H1 (cell line): ENCODE measurements around the gene TEAD1. TPM values are rescaled to one million over a fixed set of nuclear protein-coding genes. Genes with fewer than 3 reads are reported as not detected.

Experiments used
- CTCF ChIA-PET: fragments of 300-600 bp; sonication (Branson Sonifier 250); formaldehyde crosslinking; loops from one replicate; lab custom pipeline; 2021; ENCODE audit not compliant: partially characterized antibody; lab: Charles Lee
- POLR2A ChIA-PET: fragments of 300-600 bp; sonication (Branson Sonifier 250); formaldehyde crosslinking; loops from one replicate; lab custom pipeline; 2021; ENCODE audit warnings: inconsistent platforms; ENCODE audit not compliant: partially characterized antibody; lab: Charles Lee
- DNase-seq, 2 experiments: peaks; one replicate each; pipeline versions ENCODE4 v3.0.0 to v3.0.0-alpha.2; 2010 to 2022; ENCODE audit warnings: low spot score in 2 of 2, low read depth in 1 of 2, mixed read lengths in 1 of 2
- FAIRE-seq: peaks from 2 replicates; lab custom pipeline; 2011; peaks lifted over from hg19 to GRCh38; lab: Jason Lieb, UNC
- H2AFZ ChIP-seq: 2 replicates; pipeline ENCODE4 v1.8.1; 2012; ENCODE audit warnings: low read length, inconsistent platforms
- H2AK5ac ChIP-seq: 2 replicates; pipeline ENCODE4 v1.6.1; 2013; ENCODE audit warnings: low read depth, low read length
- H2BK120ac ChIP-seq: replicated peaks from 2 replicates; pipeline ENCODE3; 2013; ENCODE audit warnings: low read depth, low read length, inconsistent platforms
- H2BK12ac ChIP-seq: 2 replicates; pipeline ENCODE4 v1.6.1; 2013; ENCODE audit warnings: low read depth, low read length
- H2BK15ac ChIP-seq: 2 replicates; pipeline ENCODE4 v1.6.1; 2013; ENCODE audit warnings: low read length
- H2BK20ac ChIP-seq: 2 replicates; pipeline ENCODE4 v1.6.1; 2013; ENCODE audit warnings: low read length
- H2BK5ac ChIP-seq: 2 replicates; pipeline ENCODE4 v1.6.1; 2013; ENCODE audit warnings: low read depth, low read length
- H3K14ac ChIP-seq: 2 replicates; pipeline ENCODE4 v1.6.1; 2013; ENCODE audit warnings: inconsistent platforms; ENCODE audit not compliant: insufficient read length
- H3K18ac ChIP-seq: 2 replicates; pipeline ENCODE4 v1.6.1; 2013; ENCODE audit warnings: low read length; ENCODE audit errors: extremely low read depth
- H3K23ac ChIP-seq: 2 replicates; pipeline ENCODE4 v1.6.1; 2013; ENCODE audit warnings: inconsistent platforms; ENCODE audit not compliant: insufficient read length
- H3K23me2 ChIP-seq: 2 replicates; pipeline ENCODE4 v1.6.1; 2013; ENCODE audit warnings: low read depth, low read length
- H3K27ac ChIP-seq: 2 replicates; pipeline ENCODE4 v1.6.1; 2011; ENCODE audit warnings: low read depth, low read length, inconsistent platforms
- H3K27me3 ChIP-seq, 4 experiments: replicated peaks in 1 of 4; 1 replicate in 1 of 4; 2 replicates in 3 of 4; pipeline versions ENCODE4 v1.6.1 to v1.8.1; 2011 to 2013; ENCODE audit warnings: low read length in 3 of 4, mild to moderate bottlenecking in 3 of 4, inconsistent platforms in 2 of 4, mixed read lengths in 2 of 4, moderate library complexity in 1 of 4; ENCODE audit not compliant: control insufficient read depth in 3 of 4, insufficient read depth in 3 of 4; ENCODE audit errors: extremely low read depth in 1 of 4
- H3K36me3 ChIP-seq, 4 experiments: 2 replicates each; pipeline versions ENCODE4 v1.6.1 to v1.8.1; 2011 to 2013; ENCODE audit warnings: mild to moderate bottlenecking in 4 of 4, low read length in 3 of 4, moderate library complexity in 2 of 4, control low read depth in 1 of 4, inconsistent platforms in 1 of 4; ENCODE audit not compliant: insufficient read depth in 4 of 4, control insufficient read depth in 2 of 4
- H3K4ac ChIP-seq: replicated peaks from 2 replicates; pipeline ENCODE3; 2013; ENCODE audit warnings: low read length, low read depth, mixed read lengths, inconsistent platforms; ENCODE audit not compliant: insufficient read length
- H3K4me1 ChIP-seq, 4 experiments: replicated peaks in 1 of 4; 1 replicate in 1 of 4; 2 replicates in 3 of 4; pipeline versions ENCODE4 v1.6.1 to v1.8.1; 2011 to 2013; ENCODE audit warnings: low read length in 3 of 4, inconsistent platforms in 2 of 4, mixed read lengths in 1 of 4; ENCODE audit not compliant: insufficient read depth in 4 of 4, control insufficient read depth in 3 of 4
- H3K4me2 ChIP-seq, 2 experiments: 2 replicates each; pipeline versions ENCODE4 v1.6.1 to v1.8.1; 2011 to 2013; ENCODE audit warnings: low read depth in 2 of 2, low read length in 2 of 2, control low read depth in 1 of 2, inconsistent platforms in 1 of 2, mild to moderate bottlenecking in 1 of 2; ENCODE audit not compliant: insufficient read depth in 1 of 2
- H3K4me3 ChIP-seq, 4 experiments: fragments of 200-600, 300-600 bp in 1 of 4; sonication (generic), shearing (Covaris generic), sonication (Bioruptor Twin) in 1 of 4; 2 replicates each; pipeline versions ENCODE4 v1.5.1 to v1.8.1; 2011 to 2016; ENCODE audit warnings: low read length in 4 of 4, low read depth in 3 of 4, control low read depth in 2 of 4, inconsistent platforms in 2 of 4, mild to moderate bottlenecking in 2 of 4, mixed read lengths in 1 of 4, moderate library complexity in 1 of 4; ENCODE audit not compliant: insufficient read depth in 2 of 4; ENCODE audit errors: extremely low read depth in 1 of 4
- H3K56ac ChIP-seq: replicated peaks from 2 replicates; pipeline ENCODE3; 2013; ENCODE audit warnings: low read depth, mild to moderate bottlenecking, mixed read lengths, low read length, inconsistent platforms; ENCODE audit not compliant: insufficient read length
- H3K79me1 ChIP-seq: 2 replicates; pipeline ENCODE4 v1.6.1; 2013; ENCODE audit warnings: low read depth, low read length, control low read depth
- H3K79me2 ChIP-seq, 2 experiments: 2 replicates each; pipeline versions ENCODE4 v1.6.1 to v1.8.1; 2012 to 2013; ENCODE audit warnings: low read length in 2 of 2, mild to moderate bottlenecking in 2 of 2, inconsistent platforms in 1 of 2; ENCODE audit not compliant: insufficient read depth in 2 of 2, control insufficient read depth in 1 of 2
- H3K9ac ChIP-seq, 4 experiments: replicated peaks in 1 of 4; 1 replicate in 1 of 4; 2 replicates in 3 of 4; pipeline versions ENCODE4 v1.6.1 to v1.8.1; 2011 to 2013; ENCODE audit warnings: low read depth in 3 of 4, low read length in 3 of 4, control low read depth in 2 of 4, mild to moderate bottlenecking in 2 of 4, moderate library complexity in 2 of 4, inconsistent platforms in 1 of 4; ENCODE audit errors: extremely low read depth in 1 of 4
- H3K9me3 ChIP-seq, 2 experiments: 2 replicates each; pipeline versions ENCODE4 v1.6.1 to v1.8.1; 2012 to 2013; ENCODE audit warnings: mild to moderate bottlenecking in 2 of 2, moderate library complexity in 2 of 2, control low read depth in 1 of 2, inconsistent platforms in 1 of 2, low read depth in 1 of 2, low read length in 1 of 2, mixed read lengths in 1 of 2; ENCODE audit not compliant: insufficient read depth in 2 of 2
- H4K20me1 ChIP-seq, 2 experiments: replicated peaks in 1 of 2; 2 replicates each; pipeline versions ENCODE3 to v1.8.1; 2011 to 2013; ENCODE audit warnings: inconsistent platforms in 2 of 2, low read length in 2 of 2, mild to moderate bottlenecking in 1 of 2; ENCODE audit not compliant: insufficient read depth in 2 of 2, control insufficient read depth in 1 of 2
- H4K5ac ChIP-seq: 2 replicates; pipeline ENCODE4 v1.6.1; 2013; ENCODE audit warnings: low read length, low read depth, mixed read lengths, inconsistent platforms; ENCODE audit not compliant: insufficient read length
- H4K8ac ChIP-seq: 2 replicates; pipeline ENCODE4 v1.8.0; 2013; ENCODE audit warnings: mild to moderate bottlenecking, moderate library complexity, low read length, inconsistent platforms; ENCODE audit not compliant: insufficient read depth; ENCODE audit errors: extremely low read depth
- H4K91ac ChIP-seq: replicated peaks from 2 replicates; pipeline ENCODE3; 2013; ENCODE audit warnings: low read length, mixed read lengths, inconsistent platforms; ENCODE audit not compliant: insufficient read length
- BACH1 ChIP-seq: IDR thresholded peaks from 2 replicates; pipeline ENCODE4 v1.6.1; 2012; ENCODE audit warnings: low read length, improper control_type of control experiment
- CTCF ChIP-seq, 3 experiments: IDR thresholded peaks; 1 replicate in 2 of 3; 2 replicates in 1 of 3; pipeline versions ENCODE4 v1.5.1 to v1.6.1; 2011; ENCODE audit warnings: low read length in 3 of 3, mild to moderate bottlenecking in 3 of 3, inconsistent platforms in 2 of 3, low read depth in 1 of 3, moderate library complexity in 1 of 3; ENCODE audit not compliant: insufficient read depth in 1 of 3; ENCODE audit errors: control extremely low read depth in 1 of 3
- NANOG ChIP-seq: IDR thresholded peaks from 2 replicates; pipeline ENCODE4 v1.6.1; 2011; ENCODE audit warnings: low read length, low read depth, mild to moderate bottlenecking, inconsistent platforms; ENCODE audit not compliant: insufficient read depth, poor library complexity, severe bottlenecking
- WGBS, 2 experiments: shearing (Covaris generic) in 1 of 2; methylation state at CpG; one replicate each; pipeline versions ENCODE4 v1.1.6 to v1.1.7; 2013 to 2015; ENCODE audit warnings: low lambda C conversion rate in 2 of 2, mixed read lengths in 2 of 2, inconsistent platforms in 1 of 2, low coverage in 1 of 2, missing lambda C conversion rate in 1 of 2; ENCODE audit not compliant: insufficient replicate concordance in 2 of 2, insufficient coverage in 1 of 2, insufficient read length in 1 of 2; ENCODE audit errors: extremely low coverage in 1 of 2, missing lambda C conversion rate in 1 of 2; 5-methylcytosine and 5-hydroxymethylcytosine counted together
- polyA plus RNA-seq, 7 experiments: library from polyadenylated mRNA; depleted of rRNA in 3 of 7; stranded (reverse) in 5 of 7; unstranded in 2 of 7; fragments of >200 nt in 5 of 7; fragments of 200-250 nt in 2 of 7; gene quantifications; 1 replicate in 5 of 7; 2 replicates in 1 of 7; 4 replicates in 1 of 7; pipeline versions ENCODE4 v1.2.1 to v1.2.3, GENCODE V29; 2011 to 2013; ENCODE audit warnings: missing spikeins in 2 of 7, mixed read lengths in 2 of 7
- total RNA-seq: library from RNA; stranded (reverse); fragmentation: NEBNext Ultra II Directional; extraction: Animal tissue kit (Norgen Biotek cat#: 25700); gene quantifications from 2 replicates; pipeline ENCODE4 v1.2.1, GENCODE V29; 2021
- TF ChIP-seq, protein P1 (sequence below): IDR thresholded peaks from 2 replicates; pipeline ENCODE4 v1.6.1; 2011; ENCODE audit warnings: low read length, improper control_type of control experiment

TEAD1 gene
- total and polyA plus RNA-seq, 2 of the 8 experiments (the other 6 are each of a cell fraction or from before 2014, with no cell fraction given), result 15.6 to 67.4 TPM

DNA sequence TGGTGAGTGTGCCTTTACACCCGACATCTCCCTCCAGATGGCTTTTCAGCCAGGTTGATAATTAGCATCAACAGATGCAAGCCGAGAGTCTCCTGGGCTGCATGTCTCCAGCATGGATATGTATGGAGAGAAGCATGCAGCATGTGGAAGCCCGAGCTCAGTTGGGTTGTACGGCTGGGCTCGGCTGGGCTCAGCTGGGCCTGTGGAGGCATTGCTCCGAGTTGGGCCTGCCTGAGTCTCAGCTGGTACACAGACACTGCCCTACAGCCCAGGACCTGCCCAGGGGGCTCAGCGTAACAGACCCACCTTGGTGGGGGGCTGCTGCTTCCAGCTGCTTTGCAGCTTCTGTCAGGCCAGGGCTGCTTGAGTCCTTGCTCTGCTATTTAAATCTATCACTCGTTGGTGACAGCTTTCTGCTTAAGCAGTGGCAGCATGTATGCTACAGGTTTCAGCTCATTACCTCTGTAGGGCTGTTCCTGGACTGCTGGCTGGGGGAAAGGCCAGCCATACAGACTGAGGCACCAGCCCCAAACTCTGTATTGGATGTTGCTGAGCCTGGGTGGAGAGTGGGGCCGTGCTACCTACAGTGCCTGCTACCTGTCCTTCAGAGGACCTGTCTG, 115.5 kb downstream of the TEAD1 start:
- Histone ChIP-seq H2AK5ac (no peak overlapping the region), H3K4ac (no peak overlapping the region), H4K20me1 (peaks cover 2 to 9% of the 10 kb centered on the region in 2 experiments), H3K4me2 (no peak overlapping the region), H2BK20ac (no peak overlapping the region), H3K4me3 (no peak overlapping the region), H3K23ac (no peak overlapping the region), H3K27me3 (no peaks in the 10 kb centered on the region), H2BK12ac (no peak overlapping the region), H3K36me3 (no peaks in the 10 kb centered on the region), H3K4me1 (peaks cover 4 to 19% (median 10%) of the 10 kb centered on the region in 4 experiments), H3K56ac (no peak overlapping the region), H2BK120ac (no peak overlapping the region), H2BK5ac (0 out of 2 replicates have a peak overlapping the region, but pooled peaks have one; percentile 2), H3K18ac (no peak overlapping the region), H3K9me3 (no peaks in the 10 kb centered on the region), H4K8ac (peak overlapping the region; percentile 1; the same call in 1 of the 2 replicates), H3K27ac (no peak overlapping the region), H3K79me1 (peaks cover 10% of the 10 kb centered on the region), H3K14ac (no peak overlapping the region), H4K5ac (no peak overlapping the region), H4K91ac (peak overlapping the region; percentile 20), H2BK15ac (no peak overlapping the region; the same call in 1 of the 2 replicates), H2AFZ (no peak overlapping the region), H3K79me2 (peaks cover 0 to 68% of the 10 kb centered on the region in 2 experiments; a peak in 2 of 4 replicates), H3K9ac (no peak overlapping the region), H3K23me2 (no peaks in the 10 kb centered on the region)
- no peak for DNase-seq
- ChIA-PET CTCF (interaction anchor here (0.6 to 1.0 kb wide), 4 partner anchors 25 to 102 kb away, joined by 3 read pairs; no protein-coding TSS in a partner anchor), POLR2A (interaction anchor here (0.5 to 2.7 kb wide), 2 partner anchors 11 to 74 kb away, joined by 3 to 10 read pairs; no protein-coding TSS in a partner anchor)
- no peak for FAIRE-seq
- WGBS, 2 experiments, result 82% methylated on average over 9 of the region's 9 CpGs; no CpG with 5 or more reads in 1 of the 2 experiments
- TF ChIP-seq, protein P1, sequence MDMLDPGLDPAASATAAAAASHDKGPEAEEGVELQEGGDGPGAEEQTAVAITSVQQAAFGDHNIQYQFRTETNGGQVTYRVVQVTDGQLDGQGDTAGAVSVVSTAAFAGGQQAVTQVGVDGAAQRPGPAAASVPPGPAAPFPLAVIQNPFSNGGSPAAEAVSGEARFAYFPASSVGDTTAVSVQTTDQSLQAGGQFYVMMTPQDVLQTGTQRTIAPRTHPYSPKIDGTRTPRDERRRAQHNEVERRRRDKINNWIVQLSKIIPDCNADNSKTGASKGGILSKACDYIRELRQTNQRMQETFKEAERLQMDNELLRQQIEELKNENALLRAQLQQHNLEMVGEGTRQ, result no peak
- TF ChIP-seq NANOG, result no peak
- TF ChIP-seq BACH1, result no peak
- no peak for TF ChIP-seq CTCF (IDR thresholded peaks at IDR 0.05; ENCODE audit: control extremely low read depth in 1 of 3, insufficient read depth in 1 of 3, low read depth in 1 of 3, low read length in 3 of 3)
